Articular chondrocyte of knee joint (primary cell): ENCODE data around the gene LEMD1. TPM values are rescaled to one million over a fixed set of nuclear protein-coding genes. Genes with fewer than 3 reads are reported as not detected.

Source experiments
- small RNA-seq: library from RNA; depleted of rRNA; stranded (forward); fragments of <200 nt; gene quantifications from one replicate; pipeline ENCODE3, GENCODE V24; 2012
- total RNA-seq: library from RNA; depleted of rRNA; stranded (reverse); fragments of >200 nt; gene quantifications from 2 replicates; pipeline ENCODE4 v1.2.3, GENCODE V29; 2012

Gene LEMD1
- not detected in 2 replicates for total RNA-seq

GRCh38 chr1:205421798-205422197 is at the start of gene LEMD1:
Gene LEMD1 (minus strand): TSS chr1:205422056. CDS start chr1:205420536, 1,520 bp downstream.

DNA sequence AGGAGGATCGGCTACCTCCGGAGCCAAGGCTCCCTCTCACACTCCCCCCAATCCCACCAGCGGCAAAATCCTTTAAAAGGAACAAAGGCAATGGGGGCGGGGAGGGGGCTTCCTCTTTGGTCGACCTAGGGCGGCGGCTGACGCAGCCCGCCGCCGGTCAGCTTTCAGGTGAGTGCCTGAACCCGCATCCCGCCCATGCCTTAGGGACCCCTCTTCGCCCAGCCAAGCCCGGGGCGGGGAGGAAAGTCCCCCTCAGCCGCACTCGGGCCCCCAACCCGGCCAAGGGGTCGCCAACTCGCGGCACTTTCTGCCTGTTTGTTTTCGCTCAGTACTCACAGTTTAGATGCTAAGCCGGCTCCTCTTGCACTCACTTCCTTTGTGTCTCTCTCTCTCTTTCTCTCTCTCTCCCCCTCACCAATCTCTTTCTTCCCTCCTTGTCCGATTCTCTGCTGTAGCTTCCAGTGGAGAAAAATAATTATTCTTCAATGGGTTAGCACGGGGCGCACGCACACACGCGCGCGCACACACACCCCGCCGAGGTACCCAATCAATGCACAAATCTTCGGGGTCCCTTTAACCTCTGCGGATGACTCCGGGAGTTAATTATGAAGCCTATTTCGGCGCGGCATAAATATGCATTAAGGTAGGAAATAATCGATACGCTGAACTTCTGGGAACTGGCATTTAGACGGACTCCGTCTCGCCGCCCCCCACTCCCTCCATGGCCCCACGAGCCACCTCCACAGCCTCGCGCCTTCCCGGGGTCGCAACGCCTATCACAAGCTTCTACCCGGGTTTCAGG is 33.9 kb upstream of the LEMD1 start, which contains the start of gene BLACAT1:
TSS of gene BLACAT1 (minus strand) at position 465 of the 802 bp plus-strand sequence.

DNA sequence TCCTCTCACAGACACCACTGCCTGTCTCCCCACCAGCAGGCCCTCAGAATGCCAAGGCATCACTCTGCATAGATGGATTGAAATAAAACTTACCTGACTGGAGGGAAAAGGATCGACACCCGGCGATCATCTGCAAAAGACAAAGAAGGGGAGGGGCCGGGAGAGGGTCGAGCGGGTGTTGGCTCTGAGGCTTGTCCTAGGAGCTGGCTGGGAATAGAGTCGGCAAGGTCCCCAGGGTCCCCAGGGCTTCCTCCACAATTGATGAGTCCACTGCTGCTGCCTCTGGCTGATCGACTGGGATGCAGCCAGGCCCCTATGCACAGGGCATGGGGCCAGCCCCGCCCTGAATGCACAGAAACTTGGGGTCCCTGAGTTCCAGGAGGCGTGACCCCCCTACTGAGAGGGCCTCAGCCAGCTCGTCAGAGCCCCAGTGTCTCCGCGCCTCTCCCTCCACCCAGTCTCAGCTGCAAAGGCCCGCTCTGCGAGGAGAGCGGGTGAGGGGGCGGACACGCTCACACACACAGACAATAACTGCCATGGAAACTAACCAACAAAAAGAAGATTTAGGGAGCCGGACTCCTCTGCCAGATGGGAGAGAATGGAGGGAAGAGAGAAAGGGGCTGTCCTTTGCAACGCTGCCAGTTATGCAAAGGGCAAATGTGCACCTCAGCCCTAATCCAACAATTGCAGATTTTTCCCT is 65.3 kb downstream of the LEMD1 start, which contains the start of gene KLHDC8A:
TSS of gene KLHDC8A (minus strand) at position 483 of the 700 bp plus-strand sequence. CDS start 13,318 bp downstream, outside the sequence.

Small RNA genes lying within 50 kb of the gene (small RNA-seq; reads per million reads assigned to genes)
- gene MIR135B (0.42 reads per million, percentile 6 among the genes with 10 or more reads in this experiment), gene SNRPGP10 (not detected)

Other genes with a start within 250 kb of the LEMD1 start
- gene DSTYK, start 210.4 kb downstream of the LEMD1 start, total RNA-seq = 23.0 and 23.8 TPM in 2 replicates
- gene TMCC2, start 194.1 kb downstream of the LEMD1 start, total RNA-seq = 0.78 and 0.97 TPM in 2 replicates
- 1.9 and 2.0 TPM in 2 replicates for gene NUAK2, start 100.3 kb downstream of the LEMD1 start, total RNA-seq
- not detected in 2 replicates for gene KLHDC8A, start 65.1 kb downstream of the LEMD1 start, total RNA-seq
- under 0.01 and 0.13 TPM in 2 replicates for gene BLACAT1, start 34.0 kb upstream of the LEMD1 start, total RNA-seq
- gene CDK18, start 82.6 kb upstream of the LEMD1 start, total RNA-seq = 0.76 and 1.7 TPM in 2 replicates
- gene ELK4, start 210.0 kb upstream of the LEMD1 start, total RNA-seq = 37.9 and 41.4 TPM in 2 replicates